Immature natural killer cell (primary cell): ENCODE data around the gene CHPT1. TPM values are rescaled to one million over a fixed set of nuclear protein-coding genes. Genes with fewer than 3 reads are reported as not detected.
"Not testable (repeated sequence)": the region's sequence is repeated elsewhere in the genome, so short reads cannot be mapped to it uniquely, and the experiment has no call there.

Experiments
- DNase-seq, 3 donors: peaks; one replicate each; pipeline ENCODE4 v3.0.0; 2022; ENCODE audit warnings: mixed read lengths in 1 of 3
- H3K27ac Mint-ChIP-seq, 6 donors: one replicate each; pipeline ENCODE4 v1.8.0; 2020; ENCODE audit warnings: mixed read lengths in 6 of 6, mild to moderate bottlenecking in 5 of 6, inconsistent platforms in 4 of 6, moderate library complexity in 3 of 6
- H3K27me3 Mint-ChIP-seq, 3 donors: one replicate each; pipeline ENCODE4 v1.8.0; 2020 to 2021; ENCODE audit warnings: low read depth in 3 of 3, mild to moderate bottlenecking in 3 of 3, mixed read lengths in 3 of 3, moderate library complexity in 3 of 3, inconsistent platforms in 1 of 3
- H3K36me3 Mint-ChIP-seq, 3 donors: one replicate each; pipeline ENCODE4 v1.8.0; 2020; ENCODE audit warnings: mixed read lengths in 3 of 3, inconsistent platforms in 2 of 3, mild to moderate bottlenecking in 2 of 3
- H3K4me1 Mint-ChIP-seq, 2 donors: one replicate each; pipeline ENCODE4 v1.8.0; 2020; ENCODE audit warnings: inconsistent platforms in 2 of 2, mild to moderate bottlenecking in 2 of 2, mixed read lengths in 2 of 2, moderate library complexity in 1 of 2
- H3K4me3 Mint-ChIP-seq, 5 donors: one replicate each; pipeline ENCODE4 v1.8.0; 2020; ENCODE audit warnings: mild to moderate bottlenecking in 5 of 5, mixed read lengths in 5 of 5, inconsistent platforms in 3 of 5, moderate library complexity in 3 of 5
- H3K9me3 Mint-ChIP-seq, 6 donors: one replicate each; pipeline ENCODE4 v1.8.0; 2020; ENCODE audit warnings: mild to moderate bottlenecking in 6 of 6, mixed read lengths in 6 of 6, inconsistent platforms in 4 of 6, moderate library complexity in 3 of 6
- polyA plus RNA-seq, 3 donors: library from polyadenylated mRNA; unstranded; fragments of 300-500 nt; fragmentation: Illumina TruSeq; gene quantifications; one replicate each; pipeline ENCODE4 v1.2.3, GENCODE V29; 2021

CHPT1 gene
- polyA plus RNA-seq, 3 donors from 2014 or later = 13.1 to 28.5 (median 17.2) TPM

GRCh38 chr12:101670007-101670671 is 27.3 kb upstream of the CHPT1 start:
- peak overlapping the region in 2 of 6 donors; percentile 14 to 25 for H3K27ac Mint-ChIP-seq
- peaks cover 23 to 27% of the 10 kb centered on the region in 2 donors for H3K4me1 Mint-ChIP-seq
- peaks cover 5 to 15% (median 10%) of the 10 kb centered on the region in 3 donors for H3K27me3 Mint-ChIP-seq
- H3K36me3 Mint-ChIP-seq = no peaks in the 10 kb centered on the region
- DNase-seq = peak; percentile 37 to 54 (median 53)
- H3K9me3 Mint-ChIP-seq = no peaks in the 10 kb centered on the region
- H3K4me3 Mint-ChIP-seq = peak overlapping the region in 2 of 5 donors; percentile 28 to 29

DNA sequence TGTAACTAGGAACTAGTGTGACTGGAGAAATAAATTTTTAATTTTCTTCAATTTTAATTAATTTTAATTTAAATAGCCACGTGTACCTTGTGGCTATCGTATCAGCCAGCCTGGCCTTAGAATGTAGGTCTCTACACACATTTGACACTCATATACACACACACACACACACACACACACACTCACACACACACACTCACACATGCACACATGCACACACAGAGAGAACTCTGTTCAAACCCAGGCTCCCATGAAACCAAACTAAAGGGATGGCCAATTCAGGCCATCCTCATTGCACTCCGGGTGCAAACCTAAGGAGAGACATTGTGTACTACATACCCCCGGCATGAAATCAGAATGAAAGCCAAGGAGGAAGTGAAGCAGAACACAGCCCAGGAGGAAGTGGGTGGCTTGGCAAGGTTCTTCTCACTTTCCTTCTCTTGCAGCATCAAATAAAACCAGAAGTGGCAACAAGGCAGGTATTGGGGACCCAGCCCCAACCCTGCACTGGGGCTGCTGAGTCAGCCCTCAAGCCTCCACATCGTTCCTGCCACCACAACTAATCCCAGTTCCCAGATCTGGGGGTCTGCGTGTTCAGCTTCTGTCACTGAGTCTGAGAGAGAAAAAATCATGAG is 26.2 kb upstream of the CHPT1 start:
- no peaks in the 10 kb centered on the region for H3K9me3 Mint-ChIP-seq
- peak overlapping the region; percentile 57 to 76 (median 73) for H3K4me3 Mint-ChIP-seq
- H3K27me3 Mint-ChIP-seq = peaks cover 3 to 15% (median 5%) of the 10 kb centered on the region in 3 donors
- DNase-seq = peak; percentile 30 to 49 (median 47)
- peaks cover 23 to 27% of the 10 kb centered on the region in 2 donors for H3K4me1 Mint-ChIP-seq
- no peaks in the 10 kb centered on the region for H3K36me3 Mint-ChIP-seq
- peak overlapping the region in 5 of 6 donors; percentile 17 to 83 (median 63) for H3K27ac Mint-ChIP-seq

DNA sequence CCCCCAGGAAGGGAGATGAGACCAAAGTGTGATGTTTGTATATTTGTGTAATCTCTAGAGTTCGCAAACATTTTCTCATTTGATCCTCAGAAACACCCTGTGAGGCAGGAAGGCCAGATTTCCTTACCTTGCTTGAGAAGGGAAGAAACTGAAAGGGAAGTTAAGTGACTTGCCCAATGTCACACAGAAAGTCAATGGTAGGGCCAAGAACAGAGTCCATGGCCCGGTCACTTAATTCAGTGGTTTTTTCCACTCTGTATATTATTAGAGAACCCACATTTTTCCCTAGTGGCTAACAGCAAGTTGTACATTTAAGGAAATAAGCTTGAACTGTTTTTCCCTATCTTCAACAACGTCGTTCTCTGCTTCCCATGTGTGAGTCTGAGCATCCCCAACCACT is 25.6 kb upstream of the CHPT1 start:
- H3K4me1 Mint-ChIP-seq = peaks cover 23 to 27% of the 10 kb centered on the region in 2 donors
- peak overlapping the region; percentile 57 to 76 (median 73) for H3K4me3 Mint-ChIP-seq
- H3K27ac Mint-ChIP-seq = peak overlapping the region in 4 of 6 donors; percentile 17 to 64 (median 50)
- DNase-seq = no peak
- no peaks in the 10 kb centered on the region for H3K9me3 Mint-ChIP-seq
- peaks cover 3 to 12% (median 5%) of the 10 kb centered on the region in 3 donors for H3K27me3 Mint-ChIP-seq
- no peaks in the 10 kb centered on the region for H3K36me3 Mint-ChIP-seq

GRCh38 chr12:101675555-101675954 is 21.9 kb upstream of the CHPT1 start:
- no peaks in the 10 kb centered on the region for H3K9me3 Mint-ChIP-seq
- no peaks in the 10 kb centered on the region for H3K36me3 Mint-ChIP-seq
- H3K4me1 Mint-ChIP-seq = peaks cover 26 to 32% of the 10 kb centered on the region in 2 donors
- no peak overlapping the region for H3K4me3 Mint-ChIP-seq
- no peak for DNase-seq
- no peak overlapping the region for H3K27ac Mint-ChIP-seq
- H3K27me3 Mint-ChIP-seq = peaks cover 3 to 9% (median 7%) of the 10 kb centered on the region in 3 donors

GRCh38 chr12:101676497-101676896 is 20.9 kb upstream of the CHPT1 start:
- not testable (repeated sequence) for H3K27ac Mint-ChIP-seq, H3K4me3 Mint-ChIP-seq, H3K27me3 Mint-ChIP-seq, H3K36me3 Mint-ChIP-seq, H3K9me3 Mint-ChIP-seq, DNase-seq
- peaks cover 20 to 23% of the 10 kb centered on the region in 2 donors for H3K4me1 Mint-ChIP-seq

- DNase-seq = peak in 1 of 3 donors; percentile 21
- Mint-ChIP-seq H3K4me3 (no peak overlapping the region), H3K36me3 (no peaks in the 10 kb centered on the region), H3K27me3 (peaks cover 0 to 9% (median 4%) of the 10 kb centered on the region in 3 donors), H3K4me1 (peaks cover 10 to 13% of the 10 kb centered on the region in 2 donors), H3K27ac (no peak overlapping the region), H3K9me3 (no peaks in the 10 kb centered on the region)
These were observed 19.4 kb upstream of the CHPT1 start for GRCh38 chr12:101678081-101678480.

GRCh38 chr12:101680240-101680639 is 17.2 kb upstream of the CHPT1 start:
- H3K36me3 Mint-ChIP-seq = no peaks in the 10 kb centered on the region
- H3K4me3 Mint-ChIP-seq = no peak overlapping the region
- H3K27me3 Mint-ChIP-seq = peaks cover 0 to 6% (median 4%) of the 10 kb centered on the region in 3 donors
- no peaks in the 10 kb centered on the region for H3K9me3 Mint-ChIP-seq
- no peak for DNase-seq
- H3K27ac Mint-ChIP-seq = no peak overlapping the region
- peaks cover 10 to 13% of the 10 kb centered on the region in 2 donors for H3K4me1 Mint-ChIP-seq

GRCh38 chr12:101680647-101681046 is 16.8 kb upstream of the CHPT1 start:
- Mint-ChIP-seq H3K27ac (no peak overlapping the region), H3K36me3 (no peaks in the 10 kb centered on the region), H3K4me3 (no peak overlapping the region), H3K27me3 (peaks cover 0 to 6% (median 4%) of the 10 kb centered on the region in 3 donors), H3K9me3 (no peaks in the 10 kb centered on the region), H3K4me1 (peaks cover 10 to 13% of the 10 kb centered on the region in 2 donors)
- no peak for DNase-seq

GRCh38 chr12:101681627-101682026 is 15.8 kb upstream of the CHPT1 start:
- H3K36me3 Mint-ChIP-seq, H3K9me3 Mint-ChIP-seq, H3K4me3 Mint-ChIP-seq, DNase-seq, H3K27ac Mint-ChIP-seq, H3K27me3 Mint-ChIP-seq: not testable (repeated sequence)
- H3K4me1 Mint-ChIP-seq = peaks cover 10 to 13% of the 10 kb centered on the region in 2 donors

GRCh38 chr12:101685092-101685491 is 12.3 kb upstream of the CHPT1 start:
- Mint-ChIP-seq H3K36me3 (no peaks in the 10 kb centered on the region), H3K27ac (no peak overlapping the region), H3K9me3 (no peaks in the 10 kb centered on the region), H3K27me3 (peaks cover 0 to 2% (median 1%) of the 10 kb centered on the region in 3 donors), H3K4me3 (no peak overlapping the region), H3K4me1 (no peaks in the 10 kb centered on the region)
- DNase-seq = no peak

- H3K27me3 Mint-ChIP-seq = peaks cover 0 to 2% (median 1%) of the 10 kb centered on the region in 3 donors
- DNase-seq = no peak
- no peak overlapping the region for H3K4me3 Mint-ChIP-seq
- no peaks in the 10 kb centered on the region for H3K4me1 Mint-ChIP-seq
- H3K27ac Mint-ChIP-seq = no peak overlapping the region
- no peaks in the 10 kb centered on the region for H3K36me3 Mint-ChIP-seq
- no peaks in the 10 kb centered on the region for H3K9me3 Mint-ChIP-seq
These were observed 11.3 kb upstream of the CHPT1 start for GRCh38 chr12:101686176-101686575.

DNA sequence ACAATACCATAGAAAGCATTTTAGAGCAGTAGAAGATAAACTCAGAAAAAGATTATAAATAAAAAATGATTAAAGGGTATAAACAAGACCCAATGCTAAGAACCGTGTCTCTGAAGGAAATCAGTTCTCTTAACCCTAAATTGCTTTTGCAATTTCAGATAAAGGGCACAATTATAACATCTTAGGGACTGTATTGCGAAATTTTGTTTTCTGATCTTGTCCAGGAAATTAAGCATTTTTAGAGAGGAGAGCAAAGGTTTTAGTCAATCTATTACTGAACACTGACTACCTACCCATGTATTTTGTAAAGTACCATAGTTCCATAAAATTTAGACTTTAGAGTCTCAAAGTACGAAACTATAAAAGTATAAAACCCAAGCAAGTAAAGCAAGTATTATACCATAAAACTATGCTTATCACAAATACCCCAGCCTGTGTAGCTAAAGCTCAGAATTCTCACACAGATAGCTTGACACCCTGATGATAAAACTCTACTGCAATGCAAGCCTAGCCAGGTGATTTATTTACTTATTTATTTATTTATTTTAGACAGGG is 6.8 kb upstream of the CHPT1 start:
- H3K27ac Mint-ChIP-seq = no peak overlapping the region
- H3K4me1 Mint-ChIP-seq = no peaks in the 10 kb centered on the region
- H3K36me3 Mint-ChIP-seq = no peaks in the 10 kb centered on the region
- H3K9me3 Mint-ChIP-seq = no peaks in the 10 kb centered on the region
- DNase-seq = no peak
- peaks cover 0 to 5% (median 1%) of the 10 kb centered on the region in 3 donors for H3K27me3 Mint-ChIP-seq
- no peak overlapping the region for H3K4me3 Mint-ChIP-seq

DNA sequence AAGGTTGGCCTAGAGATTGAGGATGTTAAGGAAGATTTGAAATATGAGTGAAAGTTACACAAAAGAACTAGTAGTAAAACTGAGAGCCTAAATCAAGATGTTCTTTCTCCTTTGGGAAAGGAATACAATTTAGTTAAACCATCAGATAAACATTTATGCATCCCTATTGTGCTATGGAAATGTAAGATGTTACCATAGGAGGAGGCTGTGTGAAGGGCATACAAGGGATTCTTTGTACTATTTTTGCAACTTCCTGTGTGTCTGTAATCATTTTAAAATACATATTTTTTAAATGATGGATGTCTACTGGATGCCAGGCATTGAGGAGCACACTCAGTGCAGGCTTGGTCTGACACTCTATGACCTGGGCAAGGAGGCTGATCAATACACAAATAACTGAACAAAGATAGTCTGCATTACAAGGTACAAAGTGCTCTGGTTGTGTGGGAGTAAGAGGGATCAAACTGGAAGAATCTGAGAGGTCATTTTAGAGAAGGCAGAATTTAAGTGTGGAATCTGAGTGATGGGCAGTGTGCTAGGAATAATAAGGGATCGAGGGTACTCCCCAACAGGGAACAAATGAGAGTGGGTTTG is 5.8 kb upstream of the CHPT1 start:
- no peak for DNase-seq
- no peaks in the 10 kb centered on the region for H3K9me3 Mint-ChIP-seq
- H3K36me3 Mint-ChIP-seq = no peaks in the 10 kb centered on the region
- H3K27ac Mint-ChIP-seq = no peak overlapping the region
- no peak overlapping the region for H3K4me3 Mint-ChIP-seq
- H3K27me3 Mint-ChIP-seq = peaks cover 0 to 8% (median 1%) of the 10 kb centered on the region in 3 donors
- H3K4me1 Mint-ChIP-seq = peaks cover 3 to 5% of the 10 kb centered on the region in 2 donors
